ENCODE results near the gene KRTAP3-3. TPM values are rescaled to one million over a fixed set of nuclear protein-coding genes. Genes with fewer than 3 reads are reported as not detected.

Gene KRTAP3-3
- total RNA-seq, 2 donors from 2014 or later: not detected

DNA sequence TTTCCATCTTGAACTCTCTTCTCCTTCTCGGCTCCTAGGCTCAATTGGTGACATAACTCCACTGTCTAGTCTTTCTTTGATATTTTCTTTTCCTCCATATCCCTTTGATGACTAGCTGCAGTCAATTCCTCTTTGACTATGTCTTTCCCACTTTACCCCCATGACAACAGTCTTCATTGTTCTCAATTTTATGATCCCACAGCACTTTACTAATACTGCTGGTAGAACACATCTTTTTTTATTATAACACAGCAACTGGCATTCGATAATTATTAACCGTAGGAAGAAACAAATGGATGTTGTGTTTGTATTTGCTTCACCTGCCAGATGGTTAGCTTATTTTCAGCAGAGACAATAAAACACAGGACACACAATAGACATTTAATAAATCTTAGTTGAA, 1.3 kb downstream of the KRTAP3-3 start:
- WGBS: 78% methylated on average over 3 of the region's 3 CpGs
- no peak for DNase-seq (ENCODE audit: low spot score)
- Histone ChIP-seq H3K27ac (no peak overlapping the region), H3K4me3 (no peak overlapping the region), H3K4me1 (replicated peaks) (no peaks in the 10 kb centered on the region), H3K9me3 (no peaks in the 10 kb centered on the region), H3K36me3 (no peaks in the 10 kb centered on the region), H3K27me3 (replicated peaks; ENCODE audit: insufficient read depth) (no peaks in the 10 kb centered on the region)
- TF ChIP-seq POLR2A (IDR thresholded peaks at IDR 0.05) (no peak), POLR2AphosphoS5 (IDR thresholded peaks at IDR 0.05) (no peak)
- TF ChIP-seq, protein P1, sequence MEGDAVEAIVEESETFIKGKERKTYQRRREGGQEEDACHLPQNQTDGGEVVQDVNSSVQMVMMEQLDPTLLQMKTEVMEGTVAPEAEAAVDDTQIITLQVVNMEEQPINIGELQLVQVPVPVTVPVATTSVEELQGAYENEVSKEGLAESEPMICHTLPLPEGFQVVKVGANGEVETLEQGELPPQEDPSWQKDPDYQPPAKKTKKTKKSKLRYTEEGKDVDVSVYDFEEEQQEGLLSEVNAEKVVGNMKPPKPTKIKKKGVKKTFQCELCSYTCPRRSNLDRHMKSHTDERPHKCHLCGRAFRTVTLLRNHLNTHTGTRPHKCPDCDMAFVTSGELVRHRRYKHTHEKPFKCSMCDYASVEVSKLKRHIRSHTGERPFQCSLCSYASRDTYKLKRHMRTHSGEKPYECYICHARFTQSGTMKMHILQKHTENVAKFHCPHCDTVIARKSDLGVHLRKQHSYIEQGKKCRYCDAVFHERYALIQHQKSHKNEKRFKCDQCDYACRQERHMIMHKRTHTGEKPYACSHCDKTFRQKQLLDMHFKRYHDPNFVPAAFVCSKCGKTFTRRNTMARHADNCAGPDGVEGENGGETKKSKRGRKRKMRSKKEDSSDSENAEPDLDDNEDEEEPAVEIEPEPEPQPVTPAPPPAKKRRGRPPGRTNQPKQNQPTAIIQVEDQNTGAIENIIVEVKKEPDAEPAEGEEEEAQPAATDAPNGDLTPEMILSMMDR (IDR thresholded peaks at IDR 0.05): no peak
- intact Hi-C loops (cut with DNase I): no loop called here

DNA sequence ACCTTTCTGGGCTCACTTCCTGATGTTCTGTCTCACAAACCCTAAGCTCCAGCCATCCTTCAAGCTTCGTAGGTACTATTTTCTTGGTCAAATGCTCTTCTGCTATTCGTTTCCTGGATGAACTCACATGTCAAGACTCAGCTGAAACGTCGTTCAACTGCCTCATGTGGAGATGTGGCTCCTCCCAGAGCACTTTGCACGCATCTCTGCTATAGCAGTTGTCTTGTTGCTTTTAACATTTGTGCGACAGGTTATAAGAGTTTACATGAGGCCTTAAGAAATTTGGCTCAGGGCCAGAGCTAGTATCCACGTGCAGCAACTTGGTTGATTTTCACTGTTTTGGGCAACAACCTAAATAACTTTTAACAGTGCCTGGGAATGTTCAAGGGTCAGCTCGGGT, 7.0 kb downstream of the KRTAP3-3 start:
- Histone ChIP-seq H3K4me3 (no peak overlapping the region), H3K27ac (no peak overlapping the region), H3K9me3 (no peaks in the 10 kb centered on the region), H3K4me1 (replicated peaks) (no peaks in the 10 kb centered on the region), H3K27me3 (replicated peaks; ENCODE audit: insufficient read depth) (no peaks in the 10 kb centered on the region), H3K36me3 (no peaks in the 10 kb centered on the region)
- intact Hi-C loops (cut with DNase I): no loop called here
- WGBS: 58% methylated on average over 8 of the region's 8 CpGs
- TF ChIP-seq POLR2A (IDR thresholded peaks at IDR 0.05) (no peak), POLR2AphosphoS5 (IDR thresholded peaks at IDR 0.05) (no peak)
- TF ChIP-seq, protein P1 (IDR thresholded peaks at IDR 0.05): no peak
- DNase-seq (ENCODE audit: low spot score): no peak

DNA sequence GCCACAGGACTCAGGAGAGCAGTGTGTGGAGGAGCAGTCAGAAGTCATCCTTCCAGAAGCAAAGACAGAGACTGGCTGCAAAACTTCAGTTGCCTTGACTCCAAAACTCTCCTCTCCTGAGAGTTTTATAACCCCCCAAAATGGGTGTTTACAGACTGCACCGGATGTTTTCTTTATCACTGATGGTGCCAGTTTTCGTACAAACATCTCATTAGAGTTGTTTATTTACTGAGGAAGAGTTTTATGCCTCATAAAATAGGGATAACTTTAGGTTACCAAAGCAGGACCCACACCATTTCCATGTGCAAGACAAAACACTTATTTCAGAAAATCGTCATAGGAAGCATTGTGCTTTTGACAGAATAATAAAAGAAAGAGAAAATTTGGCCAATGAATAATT, 9.7 kb downstream of the KRTAP3-3 start, which contains the start of gene KRT40:
TSS of gene KRT40 (minus strand) at position 101 of the 400 bp plus-strand sequence. CDS start at position 48, 53 bp downstream.
- H3K27me3 ChIP-seq (replicated peaks; ENCODE audit: insufficient read depth): no peaks in the 10 kb centered on the region
- H3K4me1 ChIP-seq (replicated peaks): no peaks in the 10 kb centered on the region
- no peak for TF ChIP-seq POLR2A (IDR thresholded peaks at IDR 0.05)
- TF ChIP-seq, protein P1 (IDR thresholded peaks at IDR 0.05): no peak
- TF ChIP-seq POLR2AphosphoS5 (IDR thresholded peaks at IDR 0.05): no peak
- H3K4me3 ChIP-seq: no peak within 1 kb of the TSS
- 65% methylated on average over 3 of the region's 3 CpGs for WGBS
- intact Hi-C loops (cut with DNase I): no loop called here
- H3K27ac ChIP-seq: no peak within 1 kb of the TSS
- no peaks in the 10 kb centered on the region for H3K9me3 ChIP-seq
- DNase-seq (ENCODE audit: low spot score): no peak
- H3K36me3 ChIP-seq: no peaks in the 10 kb centered on the region

DNA sequence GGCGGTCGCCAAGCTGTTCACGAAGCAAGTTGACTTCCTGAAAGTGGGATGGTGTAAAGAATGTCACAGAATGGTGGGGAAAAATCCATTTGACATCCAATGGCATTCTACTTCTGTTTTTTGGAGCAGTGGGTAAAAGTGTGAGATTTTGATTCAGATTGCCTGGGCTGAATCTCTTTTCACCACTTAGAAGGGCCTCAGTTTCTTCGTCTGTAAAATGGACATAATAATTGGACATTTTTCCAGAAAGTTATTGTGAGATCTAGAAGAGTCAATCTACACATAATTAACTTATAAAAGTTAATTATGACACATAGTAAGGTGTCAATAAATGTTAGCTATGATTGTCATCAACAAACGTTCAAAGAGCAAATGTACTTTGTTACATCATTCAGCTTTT, 12.8 kb downstream of the KRTAP3-3 start:
- intact Hi-C loops (cut with DNase I): no loop called here
- no peak overlapping the region for H3K4me3 ChIP-seq

GRCh38 chr17:40980596-40980995, 13.4 kb downstream of the KRTAP3-3 start:
- Histone ChIP-seq H3K9me3 (no peaks in the 10 kb centered on the region), H3K4me1 (replicated peaks) (no peaks in the 10 kb centered on the region), H3K4me3 (no peak overlapping the region), H3K36me3 (no peaks in the 10 kb centered on the region), H3K27me3 (replicated peaks; ENCODE audit: insufficient read depth) (no peaks in the 10 kb centered on the region), H3K27ac (no peak overlapping the region)
- TF ChIP-seq, protein P1 (IDR thresholded peaks at IDR 0.05): no peak
- no peak for TF ChIP-seq POLR2A (IDR thresholded peaks at IDR 0.05)
- no peak for TF ChIP-seq POLR2AphosphoS5 (IDR thresholded peaks at IDR 0.05)
- WGBS: 19% methylated on average over 8 of the region's 8 CpGs
- no peak for DNase-seq (ENCODE audit: low spot score)
- intact Hi-C loops (cut with DNase I): no loop called here

More for the DNA sequence above, 12.8 kb downstream of the KRTAP3-3 start:
- DNase-seq (ENCODE audit: low spot score): no peak
- Histone ChIP-seq H3K9me3 (no peaks in the 10 kb centered on the region), H3K36me3 (no peaks in the 10 kb centered on the region), H3K27me3 (replicated peaks; ENCODE audit: insufficient read depth) (no peaks in the 10 kb centered on the region), H3K27ac (no peak overlapping the region), H3K4me1 (replicated peaks) (no peaks in the 10 kb centered on the region)
- TF ChIP-seq POLR2AphosphoS5 (IDR thresholded peaks at IDR 0.05): no peak
- TF ChIP-seq POLR2A (IDR thresholded peaks at IDR 0.05): no peak
- TF ChIP-seq, protein P1 (IDR thresholded peaks at IDR 0.05): no peak
- 68% methylated on average over 5 of the region's 5 CpGs for WGBS

Data from prostate gland (tissue), 2 donors.